GM19372 (cell line): Measurements from ENCODE around the gene SKA1.
"Not testable (repeated sequence)": the region's sequence is repeated elsewhere in the genome, so short reads cannot be mapped to it uniquely, and the experiment has no call there.

Experiments used
- ATAC-seq: cut with Tn5 transposase; IDR thresholded peaks from one replicate; pipeline ENCODE4 v1.9.1; 2021; ENCODE audit warnings: mild to moderate bottlenecking, low read depth, moderate library complexity; ENCODE audit not compliant: unreplicated experiment

SKA1 gene

DNA sequence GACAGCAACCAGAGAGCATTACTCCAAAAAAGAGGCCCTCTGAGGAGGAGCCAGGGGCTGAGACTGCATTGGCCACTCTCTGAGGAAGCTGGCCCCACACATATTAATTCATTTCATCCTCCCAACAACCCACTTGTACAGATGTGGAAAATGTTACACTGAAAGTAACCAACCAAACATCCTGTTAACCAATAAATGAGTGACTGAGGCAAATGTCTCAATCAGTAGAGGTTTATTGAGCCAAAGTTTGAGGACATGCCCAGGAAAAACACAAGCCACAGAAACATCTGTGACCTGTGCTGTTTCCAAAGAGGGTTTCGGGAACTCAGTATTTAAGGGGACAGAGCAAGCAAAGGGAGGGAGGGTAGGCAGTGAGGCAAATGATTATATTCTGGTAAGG is 53.0 kb downstream of the SKA1 start:
- ATAC-seq = no peak

DNA sequence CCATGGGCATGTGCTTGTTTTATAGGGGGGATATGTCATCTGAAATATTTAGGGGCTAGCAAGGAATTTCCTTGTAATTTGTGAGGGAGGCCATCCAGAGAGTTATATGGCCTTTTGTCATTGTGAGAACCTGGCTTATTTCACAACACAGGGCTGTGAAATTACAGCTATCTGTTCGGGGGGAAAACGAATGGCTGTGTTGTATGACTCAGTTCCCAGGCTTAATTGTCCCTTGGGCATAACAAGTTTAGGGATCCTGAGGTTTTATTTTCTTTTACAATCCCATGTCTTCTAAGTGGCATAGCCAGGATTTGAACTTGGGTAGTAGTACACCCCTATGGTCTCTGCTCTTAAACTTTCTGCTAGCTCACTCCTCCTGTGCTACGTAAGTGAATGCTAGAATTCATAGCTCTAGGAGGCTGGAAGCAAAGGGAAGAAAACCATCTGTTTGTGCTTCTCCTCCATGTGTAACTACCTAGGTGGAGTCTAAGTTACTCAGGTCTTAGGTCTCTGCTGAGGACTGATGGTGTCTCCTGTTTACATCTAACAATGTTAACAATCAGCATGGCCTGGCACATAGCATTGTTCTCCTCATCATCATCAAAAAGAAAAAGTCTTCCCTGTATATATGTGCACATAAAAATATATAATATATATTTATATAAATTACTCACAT is 53.8 kb downstream of the SKA1 start:
- no peak for ATAC-seq

DNA sequence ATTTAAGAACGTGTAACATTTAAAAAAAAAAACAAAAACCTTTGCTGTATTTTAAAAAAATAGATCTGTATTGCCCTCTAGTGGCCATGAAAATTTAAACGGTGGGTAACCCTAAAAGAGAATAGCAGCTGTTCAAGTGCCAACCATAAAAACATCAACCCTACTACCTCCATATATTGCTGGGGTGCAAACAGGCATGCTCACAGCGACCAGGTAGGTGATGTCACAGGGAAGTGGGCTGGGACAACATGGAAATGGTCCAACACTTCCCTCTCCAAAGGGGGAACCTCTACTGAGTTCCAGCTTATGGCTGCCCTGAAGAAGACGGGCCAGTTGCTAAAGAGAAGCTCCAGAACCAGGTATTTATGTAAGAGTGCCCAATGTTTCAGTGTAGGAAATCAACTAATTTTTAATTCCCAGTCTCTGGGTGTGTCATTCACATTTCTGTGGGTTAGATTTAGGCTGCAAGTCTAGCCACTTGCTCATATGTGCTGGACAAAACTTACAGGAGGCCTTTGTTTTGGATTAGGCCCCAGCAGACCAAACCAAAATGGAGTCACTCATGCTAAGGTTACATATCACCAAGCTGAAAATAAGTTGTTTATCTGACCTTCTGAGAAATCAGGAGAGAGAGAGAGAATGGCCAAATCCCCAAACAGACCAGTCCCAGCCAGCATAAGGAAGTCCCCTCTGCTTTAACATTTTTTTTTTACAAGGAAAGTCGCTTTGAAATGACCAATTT is 54.5 kb downstream of the SKA1 start:
- ATAC-seq = no peak

DNA sequence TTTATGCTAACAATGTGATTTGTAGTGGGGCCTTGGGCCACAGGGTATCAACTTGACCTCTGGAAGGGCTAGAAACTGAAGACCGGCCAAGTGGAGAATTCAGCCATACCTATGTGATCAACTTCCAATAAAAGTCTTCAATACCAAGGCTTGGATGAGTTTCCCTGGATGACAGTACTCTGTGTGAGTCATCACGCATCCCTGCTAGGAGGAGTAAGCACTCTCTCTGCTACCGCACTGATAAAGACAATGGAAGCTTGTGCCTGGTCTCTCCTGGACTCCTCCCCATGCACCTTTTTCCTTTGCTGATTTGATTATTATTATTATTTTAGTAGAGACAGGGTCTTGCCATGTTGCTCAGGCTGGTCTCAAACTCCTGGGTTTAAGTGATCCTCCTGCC is 58.1 kb downstream of the SKA1 start:
- ATAC-seq = no peak

DNA sequence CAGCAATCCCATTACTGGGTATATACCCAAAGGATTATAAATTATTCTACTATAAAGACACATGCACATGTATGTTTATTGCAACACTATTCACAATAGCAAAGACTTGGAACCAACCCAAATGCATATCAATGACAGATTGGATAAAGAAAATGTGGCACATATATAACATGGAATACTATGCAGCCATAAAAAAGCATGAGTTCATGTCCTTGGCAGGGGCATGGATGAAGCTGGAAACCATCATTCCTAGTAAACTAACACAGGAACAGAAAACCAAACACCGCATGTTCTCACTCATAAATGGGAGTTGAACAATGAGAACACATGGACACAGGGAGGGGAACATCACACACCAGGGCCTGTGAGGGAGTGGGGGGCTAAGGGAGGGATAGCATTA is 61.9 kb downstream of the SKA1 start:
- ATAC-seq = not testable (repeated sequence)

DNA sequence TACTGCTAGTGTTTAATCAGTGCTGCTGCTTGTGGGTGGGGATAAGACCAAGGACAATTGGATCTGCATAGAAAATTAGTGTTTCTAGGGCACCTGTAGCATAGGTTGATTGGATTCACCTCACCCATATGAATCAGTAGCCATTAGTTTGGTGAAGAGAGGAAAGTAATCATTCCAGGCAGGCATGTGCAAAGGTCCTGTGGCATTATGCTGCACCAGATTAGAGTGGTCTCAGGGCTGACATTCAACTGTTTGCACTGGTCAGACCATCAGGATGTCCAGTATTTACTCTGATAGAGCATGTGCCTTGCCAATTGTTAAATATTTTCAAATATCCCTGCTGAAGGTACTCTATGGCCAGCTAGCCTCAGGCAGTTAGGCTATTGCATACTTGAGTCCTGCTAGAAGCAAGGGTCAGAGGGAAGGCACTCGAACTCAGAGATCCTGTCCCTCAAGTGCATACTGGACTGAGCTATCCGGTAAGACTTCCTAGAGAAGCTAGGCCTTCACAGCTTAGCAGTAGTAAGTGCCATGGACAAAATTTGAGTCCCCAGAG is 64.7 kb downstream of the SKA1 start:
- no peak for ATAC-seq

DNA sequence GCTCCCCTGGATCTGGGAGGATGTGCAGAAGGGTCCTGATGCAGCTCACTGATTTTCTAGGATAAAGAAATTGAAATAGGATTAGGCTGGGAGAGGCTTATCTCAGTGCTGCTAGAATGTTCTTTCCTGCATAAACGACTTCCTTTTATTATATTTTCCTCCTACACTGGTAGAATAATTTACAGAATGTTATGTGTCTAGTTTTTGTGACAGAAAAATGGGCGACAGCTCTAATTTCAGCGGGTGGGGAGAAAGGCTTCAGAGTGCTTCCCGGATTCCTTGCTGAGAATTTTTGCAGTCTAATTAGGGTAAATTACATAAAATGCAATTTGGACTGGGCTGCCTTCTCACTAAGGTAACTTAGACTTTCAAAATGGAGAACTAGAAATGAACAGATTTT is 66.2 kb downstream of the SKA1 start:
- ATAC-seq = no peak

DNA sequence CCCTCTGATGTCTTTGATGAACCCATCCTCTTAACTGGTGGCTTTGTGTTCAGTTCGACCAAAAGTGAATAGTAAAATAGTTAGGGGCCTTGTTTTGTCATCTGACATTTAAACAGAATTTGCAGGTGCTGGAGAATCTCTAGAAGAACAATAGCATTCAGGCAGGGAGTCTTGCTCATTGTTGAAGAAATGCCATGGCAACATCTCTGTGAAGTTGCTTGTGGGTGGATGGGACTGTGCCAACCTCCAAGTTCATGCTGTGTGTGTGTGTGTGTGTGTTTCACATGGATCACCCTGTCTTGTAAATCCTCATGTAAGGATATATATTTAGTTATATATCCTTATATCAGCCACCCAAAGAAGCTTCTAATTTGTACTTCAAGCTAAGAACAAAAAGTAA is 66.7 kb downstream of the SKA1 start:
- no peak for ATAC-seq
